Peyer's patch (tissue), 4 donors: ENCODE results near the gene BAZ2A. TPM values are rescaled to one million over a fixed set of nuclear protein-coding genes. Genes with fewer than 3 reads are reported as not detected.

ENCODE experiments used
- DNase-seq, 3 donors: peaks; one replicate each; pipeline ENCODE4 v3.0.0-alpha.2; 2017 to 2019
- H3K27ac ChIP-seq, 4 donors: fragments of 200-600 bp; sonication (generic); one replicate each; pipeline ENCODE4 v1.5.1; 2016 to 2019
- H3K27me3 ChIP-seq, 2 donors: fragments of 200-600 bp; sonication (generic); one replicate each; pipeline ENCODE4 v1.5.1; 2019
- H3K36me3 ChIP-seq, 3 donors: fragments of 200-600 bp; sonication (generic); one replicate each; pipeline ENCODE4 v1.5.1; 2016 to 2019
- H3K4me1 ChIP-seq, 4 donors: fragments of 200-600 bp; sonication (generic); one replicate each; pipeline ENCODE4 v1.5.1; 2016 to 2019
- H3K4me3 ChIP-seq, 4 donors: fragments of 200-600 bp; sonication (generic); 1 replicate in 3 of 4; 2 replicates in 1 of 4; pipeline ENCODE4 v1.5.1; 2016 to 2019; ENCODE audit warnings: mild to moderate bottlenecking in 1 of 4
- H3K9me3 ChIP-seq, 4 donors: fragments of 200-600 bp; sonication (generic); one replicate each; pipeline ENCODE4 v1.5.1; 2016 to 2019; ENCODE audit warnings: mild to moderate bottlenecking in 1 of 4
- CTCF ChIP-seq, 6 experiments: fragments of 450-650 bp in 4 of 6; fragments of 200-600 bp in 2 of 6; sonication (generic) in 1 of 6; IDR thresholded peaks; one replicate each; pipeline ENCODE4 v1.5.1; 2017 to 2019; ENCODE audit warnings: antibody characterized with exemption in 6 of 6, mild to moderate bottlenecking in 3 of 6, moderate library complexity in 1 of 6
- POLR2A ChIP-seq, 2 donors: fragments of 450-650 bp; IDR thresholded peaks; one replicate each; pipeline ENCODE4 v1.5.1; 2017; ENCODE audit warnings: antibody characterized with exemption in 2 of 2, mild to moderate bottlenecking in 2 of 2, moderate library complexity in 2 of 2
- total RNA-seq, 4 donors: library from RNA; depleted of rRNA; stranded (reverse); fragments of >200 nt; gene quantifications; one replicate each; pipeline ENCODE4 v1.1.0, GENCODE V29; 2016

Gene BAZ2A
- total RNA-seq, 4 donors from 2014 or later, result 98.2 to 259 (median 141) TPM

GRCh38 chr12:56633468-56634241 lies 3.5 kb upstream of the BAZ2A start:
- DNase-seq, result no peak
- Histone ChIP-seq H3K4me1 (peaks cover 7 to 54% (median 33%) of the 10 kb centered on the region in 4 donors), H3K27ac (peak overlapping the region; percentile 92 to 99 (median 96)), H3K9me3 (no peaks in the 10 kb centered on the region), H3K27me3 (no peaks in the 10 kb centered on the region), H3K4me3 (peak overlapping the region; percentile 75 to 93 (median 79)), H3K36me3 (peaks cover 0 to 13% (median 0%) of the 10 kb centered on the region in 3 donors)
- no peak for TF ChIP-seq POLR2A (IDR thresholded peaks at IDR 0.05)
- no peak for TF ChIP-seq CTCF (IDR thresholded peaks at IDR 0.05)

- no peaks in the 10 kb centered on the region for H3K9me3 ChIP-seq
- TF ChIP-seq POLR2A (IDR thresholded peaks at IDR 0.05), result no peak
- TF ChIP-seq CTCF (IDR thresholded peaks at IDR 0.05), result no peak
- H3K27ac ChIP-seq, result peak overlapping the region; percentile 60 to 99 (median 80)
- H3K27me3 ChIP-seq, result no peaks in the 10 kb centered on the region
- H3K4me1 ChIP-seq, result peaks cover 7 to 57% (median 33%) of the 10 kb centered on the region in 4 donors
- peak overlapping the region in 3 of 4 donors; percentile 29 to 93 (median 81) for H3K4me3 ChIP-seq
- no peak for DNase-seq
- peaks cover 0 to 5% (median 0%) of the 10 kb centered on the region in 3 donors for H3K36me3 ChIP-seq
These were observed 2.8 kb upstream of the BAZ2A start for GRCh38 chr12:56632701-56633467.

- Histone ChIP-seq H3K9me3 (no peaks in the 10 kb centered on the region), H3K4me3 (peak overlapping the region in 3 of 4 donors; percentile 29 to 93 (median 81)), H3K36me3 (no peaks in the 10 kb centered on the region), H3K27ac (peak overlapping the region; percentile 60 to 99 (median 80)), H3K4me1 (peaks cover 7 to 48% (median 31%) of the 10 kb centered on the region in 4 donors), H3K27me3 (no peaks in the 10 kb centered on the region)
- no peak for TF ChIP-seq CTCF (IDR thresholded peaks at IDR 0.05)
- TF ChIP-seq POLR2A (IDR thresholded peaks at IDR 0.05), result no peak
- peak; percentile 85 to 92 (median 86) for DNase-seq
These were observed 1.9 kb upstream of the BAZ2A start for GRCh38 chr12:56631790-56632700.

- Histone ChIP-seq H3K27me3 (no peaks in the 10 kb centered on the region), H3K36me3 (no peaks in the 10 kb centered on the region), H3K4me3 (peak overlapping the region; percentile 86 to 99 (median 94)), H3K9me3 (no peaks in the 10 kb centered on the region), H3K4me1 (peaks cover 7 to 48% (median 25%) of the 10 kb centered on the region in 4 donors), H3K27ac (peak overlapping the region; percentile 89 to 97 (median 90))
- peak; percentile 38 to 58 (median 55) for DNase-seq
- TF ChIP-seq CTCF (IDR thresholded peaks at IDR 0.05) (no peak), POLR2A (IDR thresholded peaks at IDR 0.05) (no peak)
These were observed 507 bp downstream of the BAZ2A start for GRCh38 chr12:56629459-56630179.
